Measurements from ENCODE around the gene DCC. TPM values are rescaled to one million over a fixed set of nuclear protein-coding genes. Genes with fewer than 3 reads are reported as not detected.

The DCC gene
- total RNA-seq, 4 donors from 2014 or later: 0.27 to 2.5 TPM; not detected in 2

DNA sequence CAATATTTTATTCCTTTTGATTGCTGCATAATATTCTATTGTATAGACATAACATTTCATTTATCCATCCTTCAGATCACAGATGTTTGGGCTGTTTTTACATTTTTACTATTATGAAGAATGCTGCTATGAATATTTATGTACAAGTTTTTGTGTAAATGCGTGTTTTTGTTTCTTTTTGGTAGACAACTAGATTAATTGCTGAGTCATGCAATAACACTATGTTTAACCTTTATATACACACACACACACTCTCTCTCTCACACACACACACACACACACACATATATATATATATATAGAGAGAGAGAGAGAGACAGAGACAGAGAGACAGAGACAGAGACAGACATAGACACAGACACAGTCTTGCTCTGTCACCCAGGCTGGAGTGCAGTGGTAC is 926.9 kb downstream of the DCC start:
- WGBS, 2 donors (ENCODE audit: low coverage in 1 of 2): 62 to 86% methylated on average over 1 of the region's 1 CpG
- no peaks in the 10 kb centered on the region for H3K36me3 ChIP-seq
- no peak for DNase-seq
- H3K27me3 ChIP-seq: no peaks in the 10 kb centered on the region
- TF ChIP-seq POLR2A (IDR thresholded peaks at IDR 0.05): no peak
- TF ChIP-seq POLR2AphosphoS5 (IDR thresholded peaks at IDR 0.05): no peak
- no peaks in the 10 kb centered on the region for H3K9me3 ChIP-seq
- in situ Hi-C loops (cut with MboI; ENCODE audit: low pct_ligation_motif_present in 1 of 4, low pct_unique_long_range_greater_than_20kb in 1 of 4, low sequenced_read_pairs in 3 of 4): no loop called here
- H3K4me1 ChIP-seq: no peaks in the 10 kb centered on the region
- H3K27ac ChIP-seq: no peak overlapping the region
- H3K4me3 ChIP-seq: no peak overlapping the region
- intact Hi-C loops (cut with DNase I; ENCODE audit: low total_unique reads): no loop called here

DNA sequence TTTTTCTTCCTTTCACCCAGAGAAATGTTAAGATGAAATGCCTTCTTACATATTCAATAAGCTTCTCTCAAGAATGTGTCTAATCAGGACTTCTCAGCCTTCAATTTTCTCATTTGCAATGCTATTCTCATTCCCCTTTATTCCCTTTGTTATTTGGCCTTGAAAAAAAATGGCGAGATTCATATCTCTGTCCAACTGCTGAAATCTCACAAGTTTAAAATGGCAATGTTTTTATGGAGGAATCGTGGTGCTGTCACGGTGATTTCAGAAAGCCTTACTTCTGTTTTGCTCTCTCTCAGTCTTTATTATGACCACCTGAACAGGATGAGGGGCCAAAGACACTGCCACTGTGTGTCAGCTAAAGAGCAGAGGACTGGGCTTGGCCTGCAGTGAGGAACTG is 928.5 kb downstream of the DCC start:
- TF ChIP-seq POLR2AphosphoS5 (IDR thresholded peaks at IDR 0.05) (no peak), POLR2A (IDR thresholded peaks at IDR 0.05) (no peak), EP300 (IDR thresholded peaks at IDR 0.05; ENCODE audit: low read depth) (no peak)
- TF ChIP-seq, protein P1, sequence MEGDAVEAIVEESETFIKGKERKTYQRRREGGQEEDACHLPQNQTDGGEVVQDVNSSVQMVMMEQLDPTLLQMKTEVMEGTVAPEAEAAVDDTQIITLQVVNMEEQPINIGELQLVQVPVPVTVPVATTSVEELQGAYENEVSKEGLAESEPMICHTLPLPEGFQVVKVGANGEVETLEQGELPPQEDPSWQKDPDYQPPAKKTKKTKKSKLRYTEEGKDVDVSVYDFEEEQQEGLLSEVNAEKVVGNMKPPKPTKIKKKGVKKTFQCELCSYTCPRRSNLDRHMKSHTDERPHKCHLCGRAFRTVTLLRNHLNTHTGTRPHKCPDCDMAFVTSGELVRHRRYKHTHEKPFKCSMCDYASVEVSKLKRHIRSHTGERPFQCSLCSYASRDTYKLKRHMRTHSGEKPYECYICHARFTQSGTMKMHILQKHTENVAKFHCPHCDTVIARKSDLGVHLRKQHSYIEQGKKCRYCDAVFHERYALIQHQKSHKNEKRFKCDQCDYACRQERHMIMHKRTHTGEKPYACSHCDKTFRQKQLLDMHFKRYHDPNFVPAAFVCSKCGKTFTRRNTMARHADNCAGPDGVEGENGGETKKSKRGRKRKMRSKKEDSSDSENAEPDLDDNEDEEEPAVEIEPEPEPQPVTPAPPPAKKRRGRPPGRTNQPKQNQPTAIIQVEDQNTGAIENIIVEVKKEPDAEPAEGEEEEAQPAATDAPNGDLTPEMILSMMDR (IDR thresholded peaks at IDR 0.05): no peak
- in situ Hi-C loops (cut with MboI; ENCODE audit: low pct_ligation_motif_present in 1 of 4, low pct_unique_long_range_greater_than_20kb in 1 of 4, low sequenced_read_pairs in 3 of 4) (no loop called here), intact Hi-C loops (cut with DNase I; ENCODE audit: low total_unique reads) (no loop called here)
- Histone ChIP-seq H3K4me1 (no peaks in the 10 kb centered on the region), H3K27me3 (no peaks in the 10 kb centered on the region), H3K27ac (no peak overlapping the region), H3K9me3 (no peaks in the 10 kb centered on the region), H3K36me3 (no peaks in the 10 kb centered on the region), H3K4me3 (no peak overlapping the region)
- DNase-seq: no peak
- WGBS, 2 donors (ENCODE audit: low coverage in 1 of 2): 51 to 67% methylated on average over 2 to 3 of the region's 3 CpGs

DNA sequence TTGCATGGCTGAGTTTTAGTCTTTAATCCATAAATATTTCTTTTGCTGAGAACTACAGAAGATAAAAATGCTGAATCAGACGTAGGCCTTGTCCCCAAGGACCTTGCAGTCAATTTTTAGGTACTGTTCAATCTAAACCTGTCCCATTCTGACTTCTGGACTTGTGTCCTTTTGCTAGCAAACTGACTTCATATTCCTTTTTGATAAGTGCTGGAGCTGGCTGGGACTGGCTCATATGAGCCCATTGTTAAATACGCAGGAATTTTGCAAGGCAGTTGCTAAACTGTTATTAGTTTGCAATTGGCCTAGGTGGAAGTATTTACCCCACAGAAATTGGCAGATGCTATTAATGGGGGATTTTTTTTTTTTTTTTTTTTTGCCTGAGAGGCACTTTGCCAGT is 941.4 kb downstream of the DCC start:
- H3K27me3 ChIP-seq: no peaks in the 10 kb centered on the region
- 72 to 84% methylated on average over 2 of the region's 2 CpGs for WGBS, 2 donors (ENCODE audit: low coverage in 1 of 2)
- in situ Hi-C loops (cut with MboI; ENCODE audit: low pct_ligation_motif_present in 1 of 4, low pct_unique_long_range_greater_than_20kb in 1 of 4, low sequenced_read_pairs in 3 of 4) (no loop called here), intact Hi-C loops (cut with DNase I; ENCODE audit: low total_unique reads) (no loop called here)
- H3K27ac ChIP-seq: no peak overlapping the region
- H3K4me1 ChIP-seq: no peaks in the 10 kb centered on the region
- H3K9me3 ChIP-seq: no peaks in the 10 kb centered on the region
- H3K4me3 ChIP-seq: no peak overlapping the region
- DNase-seq: no peak
- TF ChIP-seq POLR2AphosphoS5 (IDR thresholded peaks at IDR 0.05) (no peak), POLR2A (IDR thresholded peaks at IDR 0.05) (no peak), EP300 (IDR thresholded peaks at IDR 0.05; ENCODE audit: low read depth) (no peak)
- TF ChIP-seq, protein P1 (IDR thresholded peaks at IDR 0.05): no peak
- H3K36me3 ChIP-seq: no peaks in the 10 kb centered on the region

DNA sequence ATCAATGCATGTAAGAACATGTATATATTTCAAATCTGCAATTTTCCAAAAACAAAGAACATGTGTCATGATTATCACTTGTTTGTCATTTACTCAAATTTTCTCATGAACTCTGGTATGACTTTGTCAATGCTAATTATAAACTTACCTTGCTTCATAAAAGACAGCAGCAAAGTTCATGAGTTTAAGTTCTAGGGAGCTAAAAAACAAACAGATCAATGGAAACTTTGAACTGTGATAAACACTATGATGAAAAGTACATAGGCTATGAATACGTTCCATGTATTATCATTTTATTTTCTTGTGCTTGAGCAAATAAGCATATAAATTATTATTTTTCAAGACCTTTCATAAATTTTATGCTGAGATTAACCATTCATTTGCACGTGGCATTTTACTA is 943.7 kb downstream of the DCC start:
- no peak overlapping the region for H3K4me3 ChIP-seq
- no peaks in the 10 kb centered on the region for H3K27me3 ChIP-seq
- H3K36me3 ChIP-seq: no peaks in the 10 kb centered on the region
- WGBS, 2 donors (ENCODE audit: low coverage in 1 of 2): 49 to 69% methylated on average over 2 of the region's 2 CpGs
- in situ Hi-C loops (cut with MboI; ENCODE audit: low pct_ligation_motif_present in 1 of 4, low pct_unique_long_range_greater_than_20kb in 1 of 4, low sequenced_read_pairs in 3 of 4): no loop called here
- TF ChIP-seq, protein P1 (IDR thresholded peaks at IDR 0.05): no peak
- TF ChIP-seq POLR2AphosphoS5 (IDR thresholded peaks at IDR 0.05): no peak
- TF ChIP-seq POLR2A (IDR thresholded peaks at IDR 0.05): no peak
- TF ChIP-seq EP300 (IDR thresholded peaks at IDR 0.05; ENCODE audit: low read depth): no peak
- no peaks in the 10 kb centered on the region for H3K9me3 ChIP-seq
- H3K4me1 ChIP-seq: no peaks in the 10 kb centered on the region
- DNase-seq: no peak
- no peak overlapping the region for H3K27ac ChIP-seq
- intact Hi-C loops (cut with DNase I; ENCODE audit: low total_unique reads): no loop called here

DNA sequence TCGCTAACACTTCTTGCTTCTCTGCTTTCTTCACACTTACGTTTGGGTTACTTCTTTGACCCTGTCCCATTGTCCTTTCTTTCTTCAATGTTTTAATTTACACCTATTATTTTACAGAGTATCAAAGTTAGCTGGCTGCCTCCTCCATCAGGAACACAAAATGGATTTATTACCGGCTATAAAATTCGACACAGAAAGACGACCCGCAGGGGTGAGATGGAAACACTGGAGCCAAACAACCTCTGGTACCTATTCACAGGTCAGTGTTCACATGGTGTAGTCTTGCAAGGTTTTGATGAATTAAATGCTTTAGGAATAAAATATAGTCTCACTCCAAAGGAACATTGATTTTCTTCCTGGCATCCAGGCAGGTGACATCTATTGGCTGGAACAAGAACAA is 965.5 kb downstream of the DCC start:
- Histone ChIP-seq H3K27me3 (no peaks in the 10 kb centered on the region), H3K4me3 (no peak overlapping the region), H3K27ac (no peak overlapping the region), H3K36me3 (no peaks in the 10 kb centered on the region), H3K4me1 (no peaks in the 10 kb centered on the region), H3K9me3 (no peaks in the 10 kb centered on the region)
- WGBS, 2 donors (ENCODE audit: low coverage in 1 of 2): 40 to 49% methylated on average over 6 of the region's 6 CpGs
- DNase-seq: no peak
- in situ Hi-C loops (cut with MboI; ENCODE audit: low pct_ligation_motif_present in 1 of 4, low pct_unique_long_range_greater_than_20kb in 1 of 4, low sequenced_read_pairs in 3 of 4) (no loop called here), intact Hi-C loops (cut with DNase I; ENCODE audit: low total_unique reads) (no loop called here)
- no peak for TF ChIP-seq EP300 (IDR thresholded peaks at IDR 0.05; ENCODE audit: low read depth)

Measured in transverse colon (tissue), 4 donors.